K562 (cell line): ENCODE measurements around the gene SIGLEC5. TPM values are rescaled to one million over a fixed set of nuclear protein-coding genes. Genes with fewer than 3 reads are reported as not detected.
A peak's percentile ranks its signal among the peaks of the same experiment; 100 is the strongest.

Experiments used
- BDP1 ChIP-seq: IDR thresholded peaks from 3 replicates; pipeline ENCODE4 v1.6.1; 2011; ENCODE audit not compliant: insufficient read length, insufficient read depth
- CBFB ChIP-seq: sonication (generic); formaldehyde crosslinking; IDR thresholded peaks from 2 replicates; pipeline ENCODE4 v1.4.0; 2020; ENCODE audit warnings: mild to moderate bottlenecking, missing genetic modification reagents
- CHCHD3 ChIP-seq: fragments of 250-450 bp; sonication (Bioruptor Pico); IDR thresholded peaks from 2 replicates; pipeline ENCODE4 v2.1.2; 2022; ENCODE audit warnings: mild to moderate bottlenecking
- CTBP1 ChIP-seq: fragments of 450-650 bp; IDR thresholded peaks from 2 replicates; pipeline ENCODE4 v1.6.1; 2016; ENCODE audit warnings: borderline replicate concordance
- CXXC5 ChIP-seq: fragments of 250-450 bp; sonication (Bioruptor Pico); IDR thresholded peaks from 2 replicates; pipeline ENCODE4 v1.8.0; 2022; ENCODE audit warnings: inconsistent platforms, mild to moderate bottlenecking, moderate library complexity
- EHMT2 ChIP-seq: fragments of 450-650 bp; IDR thresholded peaks from 2 replicates; pipeline ENCODE4 v1.6.1; 2018; ENCODE audit warnings: antibody characterized with exemption
- ETV5 ChIP-seq: sonication (generic); formaldehyde crosslinking; IDR thresholded peaks from 2 replicates; pipeline ENCODE4 v1.4.0; 2020; ENCODE audit warnings: low read depth, mild to moderate bottlenecking, missing genetic modification reagents
- HMGN3 ChIP-seq: IDR thresholded peaks from 2 replicates; pipeline ENCODE4 v1.6.1; 2011; ENCODE audit warnings: borderline replicate concordance, low read depth, mild to moderate bottlenecking, mixed read lengths, low read length; ENCODE audit not compliant: insufficient read length; ENCODE audit errors: extremely low read depth
- KAT2B ChIP-seq: IDR thresholded peaks from one replicate; pipeline ENCODE4 v1.6.1; 2012; ENCODE audit warnings: low read depth, mild to moderate bottlenecking, control low read depth, inconsistent platforms, low read length, moderate library complexity
- L3MBTL2 ChIP-seq: fragments of 450-650 bp; IDR thresholded peaks from 2 replicates; pipeline ENCODE4 v1.6.1; 2016; ENCODE audit warnings: mild to moderate bottlenecking, moderate library complexity
- LEF1 ChIP-seq: fragments of 450-650 bp; IDR thresholded peaks from 2 replicates; pipeline ENCODE4 v1.6.1; 2016; ENCODE audit warnings: mild to moderate bottlenecking
- MAZ ChIP-seq, 2 experiments: fragments of 450-650 bp in 1 of 2; sonication (generic) in 1 of 2; formaldehyde crosslinking; IDR thresholded peaks in 1 of 2; conservative IDR thresholded peaks in 1 of 2; 2 replicates each; pipeline versions ENCODE4 v1.4.0 to v1.5.0; 2020; ENCODE audit warnings: mild to moderate bottlenecking in 1 of 2, missing genetic modification reagents in 1 of 2
- MBD2 ChIP-seq: sonication (generic); IDR thresholded peaks from 2 replicates; pipeline ENCODE4 v1.6.1; 2016; ENCODE audit warnings: low read depth, borderline replicate concordance
- MEF2A ChIP-seq: IDR thresholded peaks from 2 replicates; pipeline ENCODE4 v1.6.1; 2011; ENCODE audit warnings: low read depth, mild to moderate bottlenecking, low read length, moderate library complexity; ENCODE audit not compliant: control insufficient read depth
- MITF ChIP-seq: IDR thresholded peaks from 2 replicates; pipeline ENCODE4 v1.6.1; 2014; ENCODE audit warnings: antibody characterized with exemption
- NCOA1 ChIP-seq: fragments of 450-650 bp; IDR thresholded peaks from 2 replicates; pipeline ENCODE4 v1.6.1; 2016; ENCODE audit warnings: low read depth
- TEAD2 ChIP-seq: fragments of 450-650 bp; IDR thresholded peaks from 2 replicates; pipeline ENCODE4 v1.6.1; 2016; ENCODE audit warnings: missing genetic modification characterization, control low read depth, missing compliant biosample characterization
- TFAP4 ChIP-seq: sonication (generic); formaldehyde crosslinking; IDR thresholded peaks from 2 replicates; pipeline ENCODE4 v1.8.0; 2022; ENCODE audit warnings: missing genetic modification reagents, mild to moderate bottlenecking, moderate library complexity, borderline replicate concordance
- THAP12 ChIP-seq: fragments of 250-450 bp; sonication (Bioruptor Pico); IDR thresholded peaks from 2 replicates; pipeline ENCODE4 v1.9.0; 2021; ENCODE audit warnings: mild to moderate bottlenecking, inconsistent platforms
- ZNF121 ChIP-seq: sonication (generic); formaldehyde crosslinking; conservative IDR thresholded peaks from 2 replicates; pipeline ENCODE4 v1.8.0; 2022; ENCODE audit warnings: missing genetic modification reagents
- ZNF253 ChIP-seq: fragments of 250-450 bp; sonication (Bioruptor Pico); conservative IDR thresholded peaks from 2 replicates; pipeline ENCODE4 v1.6.1; 2021; ENCODE audit warnings: mild to moderate bottlenecking
- ZNF444 ChIP-seq: fragments of 250-450 bp; sonication (Bioruptor Pico); IDR thresholded peaks from 2 replicates; pipeline ENCODE4 v1.4.0; 2020; ENCODE audit warnings: mild to moderate bottlenecking, moderate library complexity
- polyA plus RNA-seq, 8 experiments: library from polyadenylated mRNA; depleted of rRNA in 4 of 8; stranded (reverse) in 5 of 8; unstranded in 3 of 8; fragments of >200 nt; fragmentation: Nextera tagmentation in 2 of 8; fragmentation: Illumina TruSeq in 1 of 8; extraction: Ambion mirVana in 2 of 8; extraction: Trizol in 1 of 8; gene quantifications; 2 replicates each; pipeline versions ENCODE4 v1.2.1 to v1.2.3, GENCODE V29; 2011 to 2014; ENCODE audit warnings: inconsistent platforms in 1 of 8, missing spikeins in 1 of 8
- total RNA-seq, 7 experiments: library from RNA; depleted of rRNA in 6 of 7; stranded (reverse); fragments of >200 nt in 6 of 7; fragmentation: Illumina TruSeq in 2 of 7; extraction: Trizol in 2 of 7; gene quantifications; 2 replicates each; pipeline versions ENCODE4 v1.2.1 to v1.2.3, GENCODE V29; 2011 to 2021; ENCODE audit warnings: low replicate concordance in 1 of 7
- TF ChIP-seq, protein P1 (sequence below): fragments of 250-450 bp; sonication (Bioruptor Pico); IDR thresholded peaks from 2 replicates; pipeline ENCODE4 v1.4.0; 2020; ENCODE audit warnings: mild to moderate bottlenecking

Gene SIGLEC5
- total and polyA plus RNA-seq, 9 of the 15 experiments (the other 6 are each of a cell fraction or from before 2014, with no cell fraction given) = 0.14 TPM; not detected in 8

DNA sequence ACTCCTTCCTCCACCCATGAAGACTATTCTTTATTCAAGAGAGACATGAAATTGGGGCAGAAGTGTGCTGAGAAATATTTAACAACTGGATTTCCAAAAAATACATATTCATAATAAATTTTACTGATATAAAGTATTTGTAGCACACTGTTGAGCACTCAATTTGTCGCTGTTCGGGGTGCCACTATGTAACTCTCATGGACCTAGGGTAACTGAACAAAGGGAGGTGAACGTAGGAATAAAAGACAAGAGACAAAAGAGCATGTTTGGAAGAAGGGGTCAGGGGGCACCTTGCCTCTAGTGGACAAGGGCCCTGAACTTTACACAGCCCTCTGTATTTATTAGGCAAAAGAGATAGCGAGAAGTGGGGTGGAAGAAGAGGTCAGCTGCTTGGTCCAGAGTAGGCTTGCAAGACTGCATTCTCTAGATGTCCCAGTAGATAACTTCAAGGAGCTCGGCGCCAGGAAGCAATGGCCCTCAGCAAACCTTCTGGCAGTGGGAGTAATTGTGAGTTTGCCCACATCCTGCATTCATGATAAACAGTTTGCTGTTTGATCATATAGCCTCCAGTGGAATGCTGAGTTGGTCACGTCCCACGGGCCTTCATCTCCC, 63.6 kb downstream of the SIGLEC5 start (continued):
- TF ChIP-seq, protein P1, sequence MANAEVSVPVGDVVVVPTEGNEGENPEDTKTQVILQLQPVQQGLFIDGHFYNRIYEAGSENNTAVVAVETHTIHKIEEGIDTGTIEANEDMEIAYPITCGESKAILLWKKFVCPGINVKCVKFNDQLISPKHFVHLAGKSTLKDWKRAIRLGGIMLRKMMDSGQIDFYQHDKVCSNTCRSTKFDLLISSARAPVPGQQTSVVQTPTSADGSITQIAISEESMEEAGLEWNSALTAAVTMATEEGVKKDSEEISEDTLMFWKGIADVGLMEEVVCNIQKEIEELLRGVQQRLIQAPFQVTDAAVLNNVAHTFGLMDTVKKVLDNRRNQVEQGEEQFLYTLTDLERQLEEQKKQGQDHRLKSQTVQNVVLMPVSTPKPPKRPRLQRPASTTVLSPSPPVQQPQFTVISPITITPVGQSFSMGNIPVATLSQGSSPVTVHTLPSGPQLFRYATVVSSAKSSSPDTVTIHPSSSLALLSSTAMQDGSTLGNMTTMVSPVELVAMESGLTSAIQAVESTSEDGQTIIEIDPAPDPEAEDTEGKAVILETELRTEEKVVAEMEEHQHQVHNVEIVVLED = no peak
- no peak for TF ChIP-seq ZNF121 (CRISPR knock-in tag)
- 0 out of 2 replicates have a peak, but pooled peaks have one; percentile 60 for TF ChIP-seq TEAD2
- no peak for TF ChIP-seq KAT2B
- TF ChIP-seq HMGN3 = no peak
- no peak for TF ChIP-seq ZNF253 (CRISPR knock-in tag)
- TF ChIP-seq MBD2 = 0 out of 2 replicates have a peak, but pooled peaks have one; percentile 27
- peak; percentile 51; the same call in 1 of the 2 replicates for TF ChIP-seq TFAP4
- TF ChIP-seq NCOA1 = peak; percentile 17; the same call in 1 of the 2 replicates
- TF ChIP-seq ETV5 = peak; percentile 45; the same call in 1 of the 2 replicates
- no peak for TF ChIP-seq THAP12 (CRISPR knock-in tag)
- peak; percentile 17; the same call in 1 of the 2 replicates for TF ChIP-seq CXXC5
- peak; percentile 24; the same call in 1 of the 2 replicates for TF ChIP-seq LEF1
- peak; percentile 74; the same call in 1 of the 2 replicates for TF ChIP-seq EHMT2
- TF ChIP-seq CTBP1 = peak; percentile 71; the same call in 1 of the 2 replicates
- TF ChIP-seq CBFB (CRISPR knock-in tag) = no peak
- peak; percentile 38; the same call in 1 of the 2 replicates for TF ChIP-seq L3MBTL2
- TF ChIP-seq CHCHD3 = no peak
- TF ChIP-seq MITF = peak; percentile 28; the same call in 1 of the 2 replicates
- TF ChIP-seq MEF2A = no peak
- no peak for TF ChIP-seq BDP1
- TF ChIP-seq MAZ (CRISPR knock-in tag; conservative IDR thresholded peaks at IDR 0.05 in 1 of 2, IDR thresholded peaks at IDR 0.05 in 1 of 2) = peak; percentile 13 to 51; a peak in 2 of 4 replicates
- no peak for TF ChIP-seq ZNF444 (CRISPR knock-in tag)
